K562 (cell line): Measurements from ENCODE around the gene SCFD2. TPM values are rescaled to one million over a fixed set of nuclear protein-coding genes. Genes with fewer than 3 reads are reported as not detected.

Experiments
- ATAC-seq: fragments of 200-7000 bp; cut with Tn5 transposase; 3 replicates; pipeline ENCODE4 v1.9.1; 2020; ENCODE audit warnings: moderate library complexity
- BruUV-seq: library from RNA; stranded (reverse); fragments of 400-500 nt; replicated peaks from 2 replicates; lab custom pipeline; 2021; lab: Mats Ljungman, UMichigan
- CTCF ChIA-PET: fragments of 300-600 bp; formaldehyde crosslinking; extraction: SDS; loops from one replicate; lab custom pipeline; 2021; ENCODE audit warnings: low intra/inter-chr PET ratio; lab: Yijun Ruan, JAX
- POLR2A ChIA-PET: fragments of 300-600, 350-650 bp; sonication (Branson Sonifier 250); formaldehyde crosslinking; extraction: SDS; loops from one replicate; lab custom pipeline; 2021; ENCODE audit warnings: antibody characterized with exemption, inconsistent platforms; lab: Yijun Ruan, JAX
- DNase-seq, 4 experiments: peaks; one replicate each; pipeline versions ENCODE4 v3.0.0 to v3.0.0-alpha.2; 2011 to 2018; ENCODE audit warnings: low spot score in 3 of 4, mixed read lengths in 3 of 4; ENCODE audit errors: extremely low read depth in 1 of 4
- FAIRE-seq: peaks from 2 replicates; lab custom pipeline; 2011; peaks lifted over from hg19 to GRCh38; lab: Jason Lieb, UNC
- H2AFZ ChIP-seq: 2 replicates; pipeline ENCODE4 v1.6.0; 2011; ENCODE audit warnings: low read depth, low read length, control low read depth, inconsistent platforms
- H3K27ac ChIP-seq: fragments of 200-600 bp; 3 replicates; pipeline ENCODE4 v1.8.0; 2011; ENCODE audit warnings: low read depth, mild to moderate bottlenecking, control low read depth, inconsistent platforms, low read length, moderate library complexity, mixed read lengths; ENCODE audit errors: extremely low read depth
- H3K27me3 ChIP-seq, 2 experiments: fragments of 300-600 bp in 1 of 2; 2 replicates in 1 of 2; 3 replicates in 1 of 2; pipeline versions ENCODE4 v1.6.0 to v1.8.0; 2011; ENCODE audit warnings: inconsistent platforms in 2 of 2, low read length in 2 of 2, mild to moderate bottlenecking in 1 of 2, mixed read lengths in 1 of 2, moderate library complexity in 1 of 2; ENCODE audit not compliant: control insufficient read depth in 2 of 2, insufficient read depth in 2 of 2
- H3K36me3 ChIP-seq: fragments of 300-600 bp; 3 replicates; pipeline ENCODE4 v1.8.0; 2011; ENCODE audit warnings: mild to moderate bottlenecking, low read length, inconsistent platforms; ENCODE audit not compliant: control insufficient read depth, insufficient read depth
- H3K4me1 ChIP-seq, 2 experiments: fragments of 200-600 bp in 1 of 2; replicated peaks in 1 of 2; 2 replicates in 1 of 2; 3 replicates in 1 of 2; pipeline versions ENCODE4 v1.5.1 to v1.8.0; 2011; ENCODE audit warnings: inconsistent platforms in 2 of 2, low read length in 2 of 2, mild to moderate bottlenecking in 1 of 2, mixed read lengths in 1 of 2, moderate library complexity in 1 of 2; ENCODE audit not compliant: control insufficient read depth in 2 of 2, insufficient read depth in 2 of 2
- H3K4me2 ChIP-seq: 2 replicates; pipeline ENCODE4 v1.6.1; 2011; ENCODE audit warnings: low read length, control low read depth, inconsistent platforms, mixed read lengths; ENCODE audit not compliant: insufficient read depth
- H3K4me3 ChIP-seq: fragments of 200-600 bp; sonication (generic), shearing (Covaris generic); 2 replicates; pipeline ENCODE4 v1.5.1; 2016; ENCODE audit warnings: control low read depth, inconsistent platforms
- H3K79me2 ChIP-seq: fragments of 200-600 bp; 3 replicates; pipeline ENCODE4 v1.8.0; 2011; ENCODE audit warnings: low read length, inconsistent platforms; ENCODE audit not compliant: control insufficient read depth, insufficient read depth
- H3K9ac ChIP-seq, 2 experiments: 2 replicates each; pipeline versions ENCODE4 v1.6.0 to v1.6.1; 2011; ENCODE audit warnings: low read depth in 2 of 2, low read length in 2 of 2, control low read depth in 1 of 2, inconsistent platforms in 1 of 2, mild to moderate bottlenecking in 1 of 2, mixed read lengths in 1 of 2; ENCODE audit not compliant: insufficient read depth in 1 of 2
- H3K9me1 ChIP-seq: one replicate; pipeline ENCODE4 v1.6.0; 2011; ENCODE audit warnings: inconsistent platforms, mild to moderate bottlenecking, low read length, moderate library complexity; ENCODE audit not compliant: control insufficient read depth, insufficient read depth
- H3K9me3 ChIP-seq: replicated peaks from 2 replicates; pipeline ENCODE4 v1.5.1; 2011; ENCODE audit warnings: low read depth, low read length, inconsistent platforms; ENCODE audit not compliant: control insufficient read depth, insufficient read depth
- H4K20me1 ChIP-seq: replicated peaks from 2 replicates; pipeline ENCODE4 v1.6.1; 2011; ENCODE audit warnings: low read length, inconsistent platforms, mixed read lengths; ENCODE audit not compliant: control insufficient read depth, insufficient read depth
- BMI1 ChIP-seq: fragments of 150-350 bp; IDR thresholded peaks from 2 replicates; pipeline ENCODE4 v1.6.1; 2014; ENCODE audit warnings: low read length
- BRD4 ChIP-seq: fragments of 200-600 bp; sonication (generic); IDR thresholded peaks from 2 replicates; pipeline ENCODE4 v1.6.1; 2017; ENCODE audit warnings: inconsistent platforms
- CBFB ChIP-seq: sonication (generic); formaldehyde crosslinking; IDR thresholded peaks from 2 replicates; pipeline ENCODE4 v1.4.0; 2020; ENCODE audit warnings: mild to moderate bottlenecking, missing genetic modification reagents
- CBX2 ChIP-seq: fragments of 200-600 bp; sonication (generic); IDR thresholded peaks from one replicate; pipeline ENCODE4 v1.6.1; 2012; ENCODE audit warnings: mild to moderate bottlenecking, low read length, inconsistent platforms; ENCODE audit not compliant: insufficient read depth, poor library complexity, severe bottlenecking
- HINFP ChIP-seq: fragments of 450-650 bp; conservative IDR thresholded peaks from 2 replicates; pipeline ENCODE4 v1.6.1; 2016; ENCODE audit warnings: missing genetic modification characterization, low read depth, mild to moderate bottlenecking, control low read depth, missing compliant biosample characterization
- KDM5B ChIP-seq: fragments of 200-600 bp; sonication (generic); IDR thresholded peaks from 2 replicates; pipeline ENCODE4 v1.6.1; 2012; ENCODE audit warnings: low read depth, mild to moderate bottlenecking, moderate library complexity, low read length, control low read depth, inconsistent platforms; ENCODE audit not compliant: insufficient replicate concordance
- NR4A1 ChIP-seq, 2 experiments: fragments of 250-450 bp in 1 of 2; fragments of 450-650 bp in 1 of 2; sonication (Bioruptor Pico) in 1 of 2; IDR thresholded peaks; 2 replicates each; pipeline versions ENCODE4 v1.4.0 to v1.6.1; 2016 to 2020; ENCODE audit warnings: mild to moderate bottlenecking in 2 of 2, missing compliant biosample characterization in 1 of 2, missing genetic modification characterization in 1 of 2, moderate library complexity in 1 of 2
- POLR2A ChIP-seq: fragments of 450-650 bp; conservative IDR thresholded peaks from 2 replicates; pipeline ENCODE4 v1.6.1; 2016
- PRDM10 ChIP-seq: fragments of 450-650 bp; IDR thresholded peaks from 2 replicates; pipeline ENCODE4 v1.6.1; 2018; ENCODE audit not compliant: partially characterized antibody
- RBM15 ChIP-seq: fragments of 200-400 bp; formaldehyde crosslinking; IDR thresholded peaks from 2 replicates; pipeline ENCODE4 v1.6.1; 2018; ENCODE audit warnings: mild to moderate bottlenecking, low read length, moderate library complexity; ENCODE audit not compliant: insufficient read depth
- SRF ChIP-seq, 2 experiments: fragments of 250-450, 450-650 bp in 1 of 2; sonication (Bioruptor Pico) in 1 of 2; sonication (generic) in 1 of 2; formaldehyde crosslinking; IDR thresholded peaks; 2 replicates each; pipeline versions ENCODE4 v1.5.0 to v1.5.1; 2020 to 2022; ENCODE audit warnings: mild to moderate bottlenecking in 1 of 2, missing genetic modification reagents in 1 of 2
- SUPT5H ChIP-seq: fragments of 450-650 bp; IDR thresholded peaks from 2 replicates; pipeline ENCODE4 v1.6.1; 2016
- TEAD2 ChIP-seq: fragments of 450-650 bp; IDR thresholded peaks from 2 replicates; pipeline ENCODE4 v1.6.1; 2016; ENCODE audit warnings: missing genetic modification characterization, control low read depth, missing compliant biosample characterization
- ZBTB9 ChIP-seq: fragments of 450-650 bp; formaldehyde crosslinking; IDR thresholded peaks from 2 replicates; pipeline ENCODE4 v1.4.0; 2020; ENCODE audit warnings: mild to moderate bottlenecking, moderate library complexity
- ZNF263 ChIP-seq: sonication (generic); formaldehyde crosslinking; IDR thresholded peaks from 2 replicates; pipeline ENCODE4 v1.8.0; 2022; ENCODE audit warnings: mild to moderate bottlenecking, missing genetic modification reagents, borderline replicate concordance
- WGBS: fragments of 100-300 bp; shearing (Covaris generic); methylation state at CpG from one replicate; pipeline ENCODE4 v1.1.6; 2016; ENCODE audit warnings: low coverage, mixed read lengths; ENCODE audit not compliant: insufficient coverage; ENCODE audit errors: missing lambda C conversion rate; 5-methylcytosine and 5-hydroxymethylcytosine counted together
- in situ Hi-C: fragments of 300-500 bp; cut with MboI; formaldehyde crosslinking; loops from 4 replicates; pipeline ENCODE4 v1.15.0; 2018; ENCODE audit warnings: inconsistent platforms, mixed read lengths
- intact Hi-C: fragments of 100-400 bp; cut with micrococcal nuclease; formaldehyde crosslinking; loops from 2 replicates; pipeline ENCODE4 v1.14.2; 2022
- polyA plus RNA-seq, 8 experiments: library from polyadenylated mRNA; depleted of rRNA in 4 of 8; stranded (reverse) in 5 of 8; unstranded in 3 of 8; fragments of >200 nt; fragmentation: Nextera tagmentation in 2 of 8; fragmentation: Illumina TruSeq in 1 of 8; extraction: Ambion mirVana in 2 of 8; extraction: Trizol in 1 of 8; gene quantifications; 2 replicates each; pipeline versions ENCODE4 v1.2.1 to v1.2.3, GENCODE V29; 2011 to 2014; ENCODE audit warnings: inconsistent platforms in 1 of 8, missing spikeins in 1 of 8
- total RNA-seq, 7 experiments: library from RNA; depleted of rRNA in 6 of 7; stranded (reverse); fragments of >200 nt in 6 of 7; fragmentation: Illumina TruSeq in 2 of 7; extraction: Trizol in 2 of 7; gene quantifications; 2 replicates each; pipeline versions ENCODE4 v1.2.1 to v1.2.3, GENCODE V29; 2011 to 2021; ENCODE audit warnings: low replicate concordance in 1 of 7

Gene SCFD2
- total and polyA plus RNA-seq, 9 of the 15 experiments (the other 6 are each of a cell fraction or from before 2014, with no cell fraction given), result 5.7 to 30.3 (median 22.8) TPM

DNA sequence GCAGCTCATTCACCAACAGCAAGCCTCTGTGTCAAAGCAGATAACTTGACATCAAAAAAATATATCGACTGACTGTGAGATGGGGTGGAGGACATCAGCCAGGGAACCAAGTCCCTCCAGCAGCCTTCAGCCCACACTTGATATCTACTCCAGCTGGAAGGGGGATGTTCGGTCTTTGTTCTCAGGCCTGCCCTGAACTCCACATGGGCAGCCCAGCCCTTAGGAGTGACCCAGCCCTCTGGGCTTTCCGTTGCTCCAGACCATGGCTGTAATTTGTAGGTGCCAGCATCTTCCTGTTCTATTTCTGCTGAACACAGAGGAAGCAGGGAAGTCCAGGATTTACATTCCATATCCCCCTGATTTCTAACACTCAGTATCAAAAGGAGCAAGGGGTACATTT lies 486.4 kb downstream of the SCFD2 start:
- ATAC-seq (no peak), DNase-seq (no peak), FAIRE-seq (no peak)
- H3K9ac ChIP-seq, result 0 out of 4 replicates have a peak overlapping the region, but pooled peaks of 1 of the 2 experiments have one; percentile 43
- H2AFZ ChIP-seq, result no peak overlapping the region
- no peaks in the 10 kb centered on the region for H3K27me3 ChIP-seq
- no peak overlapping the region for H3K4me2 ChIP-seq
- no TSS peak for BruUV-seq
- H3K36me3 ChIP-seq, result peaks cover under 1% of the 10 kb centered on the region; the same call in 1 of the 3 replicates
- no peaks in the 10 kb centered on the region for H3K79me2 ChIP-seq
- no peak overlapping the region for H3K27ac ChIP-seq
- H3K9me1 ChIP-seq, result no peaks in the 10 kb centered on the region
- WGBS, result 37% methylated on average over 2 of the region's 3 CpGs
- no peak for TF ChIP-seq SRF (CRISPR knock-in tag; IDR thresholded peaks at IDR 0.05)
- no peak for TF ChIP-seq BMI1
- TF ChIP-seq PRDM10, result no peak
- no peak for TF ChIP-seq RBM15
- no peak for TF ChIP-seq NR4A1 (CRISPR knock-in tag; IDR thresholded peaks at IDR 0.05)
- no peak for TF ChIP-seq NR4A1 (tag; IDR thresholded peaks at IDR 0.05)
- TF ChIP-seq CBFB (CRISPR knock-in tag), result no peak
- no peak for TF ChIP-seq POLR2A
- no peak for TF ChIP-seq BRD4
- TF ChIP-seq TEAD2 (tag), result no peak
- TF ChIP-seq KDM5B, result no peak
- TF ChIP-seq SUPT5H, result no peak
- TF ChIP-seq CBX2, result no peak
- TF ChIP-seq ZNF263 (CRISPR knock-in tag), result no peak
- no peak for TF ChIP-seq HINFP (tag)
- no peak for TF ChIP-seq ZBTB9 (CRISPR knock-in tag)
- no peaks in the 10 kb centered on the region for H4K20me1 ChIP-seq
- ChIA-PET CTCF (no interaction called here), POLR2A (no interaction called here)
- H3K4me3 ChIP-seq, result no peak overlapping the region
- in situ Hi-C loops, result no loop called here
- intact Hi-C loops, result no loop called here
- H3K4me1 ChIP-seq, result no peaks in the 10 kb centered on the region
- no peaks in the 10 kb centered on the region for H3K9me3 ChIP-seq
